ENCODE results near the gene DLEC1. TPM values are rescaled to one million over a fixed set of nuclear protein-coding genes. Genes with fewer than 3 reads are reported as not detected.

Gene DLEC1
- total and polyA plus RNA-seq, 2 experiments from 2014 or later: 0.31 to 0.66 TPM

DNA sequence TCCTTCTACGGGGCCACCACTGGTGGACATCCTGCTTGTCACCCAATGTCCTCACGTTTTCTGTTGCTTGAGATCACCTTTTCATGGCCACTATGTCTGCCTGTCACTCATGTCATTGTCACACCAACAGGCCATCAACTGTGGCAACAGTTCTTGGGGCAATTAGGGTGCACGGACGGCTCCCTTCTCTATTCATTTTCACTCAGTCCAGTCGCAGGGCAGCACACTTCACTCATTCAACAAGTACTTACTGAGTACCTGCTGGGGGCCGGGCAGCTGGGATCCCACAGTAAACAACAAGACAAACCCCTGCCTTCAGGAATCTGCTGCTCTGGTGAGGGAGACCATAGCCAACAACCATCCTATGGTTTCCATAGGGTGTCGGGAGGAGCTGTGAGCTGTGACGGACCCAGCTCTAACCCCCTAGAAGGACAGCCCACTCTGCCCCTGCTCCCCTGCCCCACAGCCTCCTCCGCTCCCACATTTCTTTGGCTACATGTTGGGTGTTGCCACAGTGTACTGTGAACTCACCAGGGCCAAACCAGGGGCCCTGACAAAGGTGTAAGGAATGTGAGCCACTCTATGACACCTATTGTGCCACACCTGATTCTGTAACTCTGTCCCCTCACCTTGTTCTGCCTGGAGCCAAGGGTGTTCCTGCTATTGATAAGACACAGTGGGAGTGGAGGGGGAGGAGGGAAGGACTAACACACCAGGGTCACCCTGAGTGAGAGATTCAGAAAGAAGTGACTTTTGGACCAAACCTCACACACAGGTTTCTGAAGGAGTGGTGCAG, 46.5 kb upstream of the DLEC1 start:
- Histone ChIP-seq H3K4me2 (no peak overlapping the region), H3K36me3 (ENCODE audit: insufficient read depth) (no peaks in the 10 kb centered on the region), H3K4me3 (no peak overlapping the region), H3K79me2 (replicated peaks; ENCODE audit: insufficient read depth) (no peaks in the 10 kb centered on the region), H3K27me3 (ENCODE audit: insufficient read depth) (no peaks in the 10 kb centered on the region), H3F3A (replicated peaks; ENCODE audit: low read depth) (peaks cover 4% of the 10 kb centered on the region; the same call in 1 of the 2 replicates), H3K4me1 (ENCODE audit: insufficient read depth) (peaks cover 11% of the 10 kb centered on the region; the same call in 1 of the 2 replicates), H4K20me1 (replicated peaks; ENCODE audit: insufficient read depth) (no peaks in the 10 kb centered on the region), H3K27ac (ENCODE audit: low read depth) (no peak overlapping the region), H2AFZ (no peak overlapping the region; the same call in 1 of the 2 replicates), H3K9me2 (ENCODE audit: insufficient read depth) (no peaks in the 10 kb centered on the region)
- H3K4me3 Mint-ChIP-seq: no peak overlapping the region
- TF ChIP-seq EZH2 (IDR thresholded peaks at IDR 0.05; ENCODE audit: low read depth, unreplicated experiment) (no peak), EZH2phosphoT487 (IDR thresholded peaks at IDR 0.05; ENCODE audit: unreplicated experiment) (no peak), JUNB (IDR thresholded peaks at IDR 0.05; ENCODE audit: unreplicated experiment) (no peak), ZNF331 (CRISPR knock-in tag; IDR thresholded peaks at IDR 0.05; ENCODE audit: low read depth) (no peak), ZNF114 (CRISPR knock-in tag; IDR thresholded peaks at IDR 0.05) (no peak), CREB1 (CRISPR knock-in tag; IDR thresholded peaks at IDR 0.05; ENCODE audit: low read depth) (no peak), NANOG (IDR thresholded peaks at IDR 0.05; ENCODE audit: borderline replicate concordance) (no peak)
- TF ChIP-seq, protein P1, sequence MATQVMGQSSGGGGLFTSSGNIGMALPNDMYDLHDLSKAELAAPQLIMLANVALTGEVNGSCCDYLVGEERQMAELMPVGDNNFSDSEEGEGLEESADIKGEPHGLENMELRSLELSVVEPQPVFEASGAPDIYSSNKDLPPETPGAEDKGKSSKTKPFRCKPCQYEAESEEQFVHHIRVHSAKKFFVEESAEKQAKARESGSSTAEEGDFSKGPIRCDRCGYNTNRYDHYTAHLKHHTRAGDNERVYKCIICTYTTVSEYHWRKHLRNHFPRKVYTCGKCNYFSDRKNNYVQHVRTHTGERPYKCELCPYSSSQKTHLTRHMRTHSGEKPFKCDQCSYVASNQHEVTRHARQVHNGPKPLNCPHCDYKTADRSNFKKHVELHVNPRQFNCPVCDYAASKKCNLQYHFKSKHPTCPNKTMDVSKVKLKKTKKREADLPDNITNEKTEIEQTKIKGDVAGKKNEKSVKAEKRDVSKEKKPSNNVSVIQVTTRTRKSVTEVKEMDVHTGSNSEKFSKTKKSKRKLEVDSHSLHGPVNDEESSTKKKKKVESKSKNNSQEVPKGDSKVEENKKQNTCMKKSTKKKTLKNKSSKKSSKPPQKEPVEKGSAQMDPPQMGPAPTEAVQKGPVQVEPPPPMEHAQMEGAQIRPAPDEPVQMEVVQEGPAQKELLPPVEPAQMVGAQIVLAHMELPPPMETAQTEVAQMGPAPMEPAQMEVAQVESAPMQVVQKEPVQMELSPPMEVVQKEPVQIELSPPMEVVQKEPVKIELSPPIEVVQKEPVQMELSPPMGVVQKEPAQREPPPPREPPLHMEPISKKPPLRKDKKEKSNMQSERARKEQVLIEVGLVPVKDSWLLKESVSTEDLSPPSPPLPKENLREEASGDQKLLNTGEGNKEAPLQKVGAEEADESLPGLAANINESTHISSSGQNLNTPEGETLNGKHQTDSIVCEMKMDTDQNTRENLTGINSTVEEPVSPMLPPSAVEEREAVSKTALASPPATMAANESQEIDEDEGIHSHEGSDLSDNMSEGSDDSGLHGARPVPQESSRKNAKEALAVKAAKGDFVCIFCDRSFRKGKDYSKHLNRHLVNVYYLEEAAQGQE (IDR thresholded peaks at IDR 0.05; ENCODE audit: unreplicated experiment): no peak
- TF ChIP-seq, protein P2, sequence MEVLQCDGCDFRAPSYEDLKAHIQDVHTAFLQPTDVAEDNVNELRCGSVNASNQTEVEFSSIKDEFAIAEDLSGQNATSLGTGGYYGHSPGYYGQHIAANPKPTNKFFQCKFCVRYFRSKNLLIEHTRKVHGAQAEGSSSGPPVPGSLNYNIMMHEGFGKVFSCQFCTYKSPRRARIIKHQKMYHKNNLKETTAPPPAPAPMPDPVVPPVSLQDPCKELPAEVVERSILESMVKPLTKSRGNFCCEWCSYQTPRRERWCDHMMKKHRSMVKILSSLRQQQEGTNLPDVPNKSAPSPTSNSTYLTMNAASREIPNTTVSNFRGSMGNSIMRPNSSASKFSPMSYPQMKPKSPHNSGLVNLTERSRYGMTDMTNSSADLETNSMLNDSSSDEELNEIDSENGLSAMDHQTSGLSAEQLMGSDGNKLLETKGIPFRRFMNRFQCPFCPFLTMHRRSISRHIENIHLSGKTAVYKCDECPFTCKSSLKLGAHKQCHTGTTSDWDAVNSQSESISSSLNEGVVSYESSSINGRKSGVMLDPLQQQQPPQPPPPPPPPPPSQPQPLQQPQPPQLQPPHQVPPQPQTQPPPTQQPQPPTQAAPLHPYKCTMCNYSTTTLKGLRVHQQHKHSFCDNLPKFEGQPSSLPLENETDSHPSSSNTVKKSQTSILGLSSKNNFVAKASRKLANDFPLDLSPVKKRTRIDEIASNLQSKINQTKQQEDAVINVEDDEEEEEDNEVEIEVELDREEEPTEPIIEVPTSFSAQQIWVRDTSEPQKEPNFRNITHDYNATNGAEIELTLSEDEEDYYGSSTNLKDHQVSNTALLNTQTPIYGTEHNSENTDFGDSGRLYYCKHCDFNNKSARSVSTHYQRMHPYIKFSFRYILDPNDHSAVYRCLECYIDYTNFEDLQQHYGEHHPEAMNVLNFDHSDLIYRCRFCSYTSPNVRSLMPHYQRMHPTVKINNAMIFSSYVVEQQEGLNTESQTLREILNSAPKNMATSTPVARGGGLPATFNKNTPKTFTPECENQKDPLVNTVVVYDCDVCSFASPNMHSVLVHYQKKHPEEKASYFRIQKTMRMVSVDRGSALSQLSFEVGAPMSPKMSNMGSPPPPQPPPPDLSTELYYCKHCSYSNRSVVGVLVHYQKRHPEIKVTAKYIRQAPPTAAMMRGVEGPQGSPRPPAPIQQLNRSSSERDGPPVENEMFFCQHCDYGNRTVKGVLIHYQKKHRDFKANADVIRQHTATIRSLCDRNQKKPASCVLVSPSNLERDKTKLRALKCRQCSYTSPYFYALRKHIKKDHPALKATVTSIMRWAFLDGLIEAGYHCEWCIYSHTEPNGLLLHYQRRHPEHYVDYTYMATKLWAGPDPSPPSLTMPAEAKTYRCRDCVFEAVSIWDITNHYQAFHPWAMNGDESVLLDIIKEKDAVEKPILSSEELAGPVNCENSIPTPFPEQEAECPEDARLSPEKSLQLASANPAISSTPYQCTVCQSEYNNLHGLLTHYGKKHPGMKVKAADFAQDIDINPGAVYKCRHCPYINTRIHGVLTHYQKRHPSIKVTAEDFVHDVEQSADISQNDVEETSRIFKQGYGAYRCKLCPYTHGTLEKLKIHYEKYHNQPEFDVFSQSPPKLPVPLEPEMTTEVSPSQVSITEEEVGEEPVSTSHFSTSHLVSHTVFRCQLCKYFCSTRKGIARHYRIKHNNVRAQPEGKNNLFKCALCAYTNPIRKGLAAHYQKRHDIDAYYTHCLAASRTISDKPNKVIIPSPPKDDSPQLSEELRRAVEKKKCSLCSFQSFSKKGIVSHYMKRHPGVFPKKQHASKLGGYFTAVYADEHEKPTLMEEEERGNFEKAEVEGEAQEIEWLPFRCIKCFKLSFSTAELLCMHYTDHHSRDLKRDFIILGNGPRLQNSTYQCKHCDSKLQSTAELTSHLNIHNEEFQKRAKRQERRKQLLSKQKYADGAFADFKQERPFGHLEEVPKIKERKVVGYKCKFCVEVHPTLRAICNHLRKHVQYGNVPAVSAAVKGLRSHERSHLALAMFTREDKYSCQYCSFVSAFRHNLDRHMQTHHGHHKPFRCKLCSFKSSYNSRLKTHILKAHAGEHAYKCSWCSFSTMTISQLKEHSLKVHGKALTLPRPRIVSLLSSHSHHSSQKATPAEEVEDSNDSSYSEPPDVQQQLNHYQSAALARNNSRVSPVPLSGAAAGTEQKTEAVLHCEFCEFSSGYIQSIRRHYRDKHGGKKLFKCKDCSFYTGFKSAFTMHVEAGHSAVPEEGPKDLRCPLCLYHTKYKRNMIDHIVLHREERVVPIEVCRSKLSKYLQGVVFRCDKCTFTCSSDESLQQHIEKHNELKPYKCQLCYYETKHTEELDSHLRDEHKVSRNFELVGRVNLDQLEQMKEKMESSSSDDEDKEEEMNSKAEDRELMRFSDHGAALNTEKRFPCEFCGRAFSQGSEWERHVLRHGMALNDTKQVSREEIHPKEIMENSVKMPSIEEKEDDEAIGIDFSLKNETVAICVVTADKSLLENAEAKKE (CRISPR knock-in tag; IDR thresholded peaks at IDR 0.05): no peak
- no peak for ATAC-seq
- no peak for DNase-seq (ENCODE audit: low spot score)
- H3K36me3 Mint-ChIP-seq (ENCODE audit: low read depth): no peaks in the 10 kb centered on the region
- peaks cover 12% of the 10 kb centered on the region; the same call in 2 of the 3 replicates for H3K4me1 Mint-ChIP-seq
- H3K9me3 Mint-ChIP-seq: no peaks in the 10 kb centered on the region
- peaks cover 24% of the 10 kb centered on the region for H3K27me3 Mint-ChIP-seq (ENCODE audit: insufficient read depth, low read depth, poor library complexity)
- H3K27ac Mint-ChIP-seq: no peak overlapping the region

Measured in GM23338 (cell line).